Muscle of leg (tissue), 11 donors: ENCODE results near the gene CSF2. TPM values are rescaled to one million over a fixed set of nuclear protein-coding genes. Genes with fewer than 3 reads are reported as not detected.

Experiments used
- DNase-seq: peaks from one replicate; pipeline ENCODE4 v3.0.0; 2013
- H3K27ac ChIP-seq: one replicate; pipeline ENCODE4 v1.5.1; 2013; ENCODE audit warnings: mild to moderate bottlenecking, low read length, control low read depth
- H3K27me3 ChIP-seq: one replicate; pipeline ENCODE4 v1.6.1; 2013; ENCODE audit warnings: low read length; ENCODE audit not compliant: control insufficient read depth, insufficient read depth
- H3K36me3 ChIP-seq: one replicate; pipeline ENCODE4 v1.6.1; 2013; ENCODE audit warnings: low read length; ENCODE audit not compliant: control insufficient read depth, insufficient read depth
- H3K4me1 ChIP-seq: one replicate; pipeline ENCODE4 v1.6.1; 2013; ENCODE audit warnings: low read length; ENCODE audit not compliant: control insufficient read depth, insufficient read depth
- H3K4me3 ChIP-seq: one replicate; pipeline ENCODE4 v1.5.1; 2013; ENCODE audit warnings: low read length, control low read depth
- H3K9me3 ChIP-seq: replicated peaks from 2 replicates; pipeline ENCODE4 v1.6.1; 2013; ENCODE audit warnings: low read depth, low read length; ENCODE audit not compliant: control insufficient read depth
- WGBS: methylation state at CpG from one replicate; pipeline ENCODE4 v1.1.5; 2013; ENCODE audit warnings: missing lambda C conversion rate; ENCODE audit not compliant: insufficient coverage; 5-methylcytosine and 5-hydroxymethylcytosine counted together
- polyA plus RNA-seq, 8 donors: library from polyadenylated mRNA; unstranded; fragments of 120-200 nt; gene quantifications; one replicate each; pipeline versions ENCODE4 v1.2.1 to v1.2.3, GENCODE V29; 2013; ENCODE audit warnings: inconsistent platforms in 1 of 8, low replicate concordance in 1 of 8; ENCODE audit not compliant: insufficient read length in 8 of 8, insufficient read depth in 1 of 8
- total RNA-seq: library from RNA; stranded (reverse); fragments of 120-200 nt; gene quantifications from one replicate; pipeline ENCODE4 v1.2.4, GENCODE V29; 2013

The CSF2 gene
- total and polyA plus RNA-seq, 9 donors, result not detected

DNA sequence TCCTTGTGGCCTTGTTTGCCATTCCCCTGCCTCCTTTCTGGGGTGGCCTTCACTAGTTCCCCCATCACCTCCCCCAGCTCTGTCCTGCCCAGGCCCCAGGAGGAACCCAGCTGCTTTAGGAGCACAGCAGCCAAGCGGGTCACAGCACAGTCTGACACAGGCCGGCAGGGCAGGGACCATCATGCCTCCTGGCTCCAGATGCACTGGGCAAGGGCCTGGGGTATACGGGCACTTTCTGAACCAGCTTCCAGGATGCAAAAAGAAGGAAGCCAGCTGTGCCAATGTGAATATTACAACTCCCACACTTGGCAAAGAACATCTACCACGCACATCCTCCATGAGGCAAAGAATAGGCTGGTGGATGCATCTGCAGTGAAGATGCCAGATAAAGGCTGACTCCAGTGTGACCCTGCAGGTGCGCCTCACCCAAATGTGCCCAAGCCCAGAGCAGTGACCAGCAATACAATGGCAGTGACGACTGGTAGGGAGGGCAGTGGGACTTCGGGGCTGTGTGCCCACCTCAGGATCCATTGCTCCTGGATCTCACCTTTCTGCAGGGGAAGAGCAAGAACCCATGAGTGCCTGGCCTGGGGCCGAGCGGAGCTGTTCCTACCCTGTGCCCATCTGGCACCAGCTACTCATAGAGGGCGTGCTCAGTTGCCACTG is 19.4 kb upstream of the CSF2 start:
- peaks cover 2% of the 10 kb centered on the region for H3K27me3 ChIP-seq
- no peak overlapping the region for H3K27ac ChIP-seq
- H3K36me3 ChIP-seq, result no peaks in the 10 kb centered on the region
- no peaks in the 10 kb centered on the region for H3K9me3 ChIP-seq
- WGBS, result 83% methylated on average over 6 of the region's 10 CpGs
- H3K4me3 ChIP-seq, result no peak overlapping the region
- DNase-seq, result no peak
- no peaks in the 10 kb centered on the region for H3K4me1 ChIP-seq

- WGBS, result 81% methylated on average over 3 of the region's 9 CpGs
- Histone ChIP-seq H3K4me1 (no peaks in the 10 kb centered on the region), H3K4me3 (no peak overlapping the region), H3K27ac (no peak overlapping the region), H3K27me3 (peaks cover 2% of the 10 kb centered on the region), H3K9me3 (no peaks in the 10 kb centered on the region), H3K36me3 (no peaks in the 10 kb centered on the region)
- DNase-seq, result no peak
These were observed 18.7 kb upstream of the CSF2 start for GRCh38 chr5:132054697-132055440.

DNA sequence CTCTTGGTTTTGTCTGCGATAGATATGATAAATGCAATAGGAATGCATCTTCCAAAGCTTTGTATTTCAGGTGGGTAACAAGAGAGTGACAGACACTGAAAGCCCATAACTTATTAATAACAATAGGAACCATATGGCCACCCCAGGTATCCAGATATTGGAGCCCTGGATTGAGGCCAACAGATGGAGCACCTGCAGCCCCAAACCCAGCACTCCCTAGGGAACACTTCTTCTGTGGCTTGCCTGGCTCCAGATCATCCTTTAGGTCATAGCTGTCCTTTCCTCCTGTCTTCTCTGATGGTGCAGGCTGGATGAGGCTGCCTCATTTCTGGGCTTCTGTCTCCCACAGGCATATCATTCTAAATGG is 18.2 kb upstream of the CSF2 start:
- no CpG with 5 or more reads among the region's 1 CpG for WGBS
- Histone ChIP-seq H3K27me3 (no peaks in the 10 kb centered on the region), H3K9me3 (no peaks in the 10 kb centered on the region), H3K4me3 (no peak overlapping the region), H3K36me3 (no peaks in the 10 kb centered on the region), H3K4me1 (no peaks in the 10 kb centered on the region), H3K27ac (no peak overlapping the region)
- DNase-seq, result no peak

DNA sequence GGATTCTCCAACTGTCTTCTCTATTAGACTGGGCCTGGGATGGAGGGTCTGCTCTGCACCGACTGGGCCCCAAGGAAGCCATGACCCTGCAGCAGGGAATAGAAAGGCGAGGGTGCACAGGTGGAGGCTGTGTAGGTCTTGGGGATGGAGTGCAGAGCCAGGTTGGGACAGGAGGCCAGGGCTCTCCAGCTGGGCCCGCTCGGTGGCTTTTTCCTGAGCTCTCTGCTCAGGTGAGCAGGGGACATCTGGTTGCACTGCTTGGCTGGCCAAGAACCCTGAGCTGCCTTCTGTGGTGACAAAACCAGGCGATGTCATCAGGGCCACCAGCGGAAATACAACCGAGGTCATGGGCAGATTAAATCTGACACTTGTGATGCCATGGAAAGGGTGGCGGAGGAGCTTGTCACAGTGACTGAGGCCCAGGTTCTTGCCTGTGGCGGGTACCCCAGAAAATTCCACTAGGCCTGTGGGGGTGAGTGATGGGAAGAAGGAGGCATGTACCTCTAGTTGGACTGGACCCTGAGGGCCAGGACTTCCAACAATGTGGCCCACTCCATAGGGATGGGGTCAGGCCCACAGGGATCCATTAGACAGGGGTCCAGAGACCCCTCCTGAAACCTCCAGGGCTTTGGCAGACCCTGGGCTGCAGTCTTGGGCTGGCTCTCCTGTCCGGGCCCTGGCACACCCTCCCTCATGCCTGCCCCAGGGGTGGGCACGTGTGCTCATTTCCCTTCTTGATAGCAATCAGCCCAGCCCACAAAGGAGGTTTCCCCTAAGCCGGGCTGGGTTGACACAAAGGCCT is 17.6 kb upstream of the CSF2 start:
- no peak overlapping the region for H3K4me3 ChIP-seq
- no peak overlapping the region for H3K27ac ChIP-seq
- no peaks in the 10 kb centered on the region for H3K36me3 ChIP-seq
- H3K27me3 ChIP-seq, result no peaks in the 10 kb centered on the region
- no peaks in the 10 kb centered on the region for H3K4me1 ChIP-seq
- H3K9me3 ChIP-seq, result no peaks in the 10 kb centered on the region
- WGBS, result 77% methylated on average over 11 of the region's 12 CpGs
- DNase-seq, result no peak

- no peaks in the 10 kb centered on the region for H3K27me3 ChIP-seq
- no peaks in the 10 kb centered on the region for H3K36me3 ChIP-seq
- no peak overlapping the region for H3K4me3 ChIP-seq
- H3K27ac ChIP-seq, result no peak overlapping the region
- no peaks in the 10 kb centered on the region for H3K9me3 ChIP-seq
- no peak for DNase-seq
- 82% methylated on average over 14 of the region's 14 CpGs for WGBS
- no peaks in the 10 kb centered on the region for H3K4me1 ChIP-seq
These were observed 16.7 kb upstream of the CSF2 start for GRCh38 chr5:132056610-132057497.

DNA sequence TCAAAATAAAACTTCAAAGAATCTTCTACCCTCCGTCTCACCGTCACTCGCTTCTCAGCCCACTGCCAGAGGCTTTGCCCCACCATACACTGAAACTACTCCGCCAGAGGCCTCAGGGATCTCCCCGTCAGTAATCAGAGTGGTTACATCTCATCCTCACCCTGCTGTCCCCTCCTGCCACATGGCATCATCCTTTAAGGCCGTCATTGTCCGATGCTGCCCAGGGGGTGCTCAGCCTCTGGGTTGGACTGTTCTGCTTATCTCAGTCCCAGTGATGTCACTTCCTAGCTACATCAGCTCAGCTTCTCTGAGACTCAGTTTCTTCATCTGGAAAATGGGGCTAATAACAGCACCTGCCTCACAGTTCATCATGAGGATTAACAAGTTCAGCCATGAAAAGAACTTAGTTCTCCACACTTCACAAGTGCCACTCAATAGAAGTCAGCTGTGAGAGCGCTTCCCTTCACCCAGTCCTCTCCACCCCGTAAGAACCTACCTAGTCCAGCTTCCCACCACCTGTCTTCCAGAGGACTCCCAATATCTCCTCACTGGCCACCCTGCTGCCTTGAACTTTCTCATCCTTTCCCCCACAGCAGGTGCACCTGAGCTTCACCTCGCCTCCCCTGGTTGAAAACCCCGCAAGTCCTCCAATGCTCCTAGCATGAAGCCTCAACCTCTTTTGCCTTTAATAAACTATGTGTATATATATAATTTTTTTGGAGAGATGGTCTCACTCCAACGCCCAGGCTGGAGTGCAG is 15.9 kb upstream of the CSF2 start:
- Histone ChIP-seq H3K27me3 (no peaks in the 10 kb centered on the region), H3K4me1 (no peaks in the 10 kb centered on the region), H3K36me3 (no peaks in the 10 kb centered on the region), H3K9me3 (no peaks in the 10 kb centered on the region), H3K27ac (no peak overlapping the region), H3K4me3 (no peak overlapping the region)
- no peak for DNase-seq
- 66% methylated on average over 9 of the region's 12 CpGs for WGBS

GRCh38 chr5:132058646-132059042 is 14.9 kb upstream of the CSF2 start:
- Histone ChIP-seq H3K27me3 (no peaks in the 10 kb centered on the region), H3K4me3 (no peak overlapping the region), H3K36me3 (no peaks in the 10 kb centered on the region), H3K4me1 (no peaks in the 10 kb centered on the region), H3K27ac (no peak overlapping the region), H3K9me3 (no peaks in the 10 kb centered on the region)
- 85% methylated on average over 6 of the region's 7 CpGs for WGBS
- DNase-seq, result no peak

DNA sequence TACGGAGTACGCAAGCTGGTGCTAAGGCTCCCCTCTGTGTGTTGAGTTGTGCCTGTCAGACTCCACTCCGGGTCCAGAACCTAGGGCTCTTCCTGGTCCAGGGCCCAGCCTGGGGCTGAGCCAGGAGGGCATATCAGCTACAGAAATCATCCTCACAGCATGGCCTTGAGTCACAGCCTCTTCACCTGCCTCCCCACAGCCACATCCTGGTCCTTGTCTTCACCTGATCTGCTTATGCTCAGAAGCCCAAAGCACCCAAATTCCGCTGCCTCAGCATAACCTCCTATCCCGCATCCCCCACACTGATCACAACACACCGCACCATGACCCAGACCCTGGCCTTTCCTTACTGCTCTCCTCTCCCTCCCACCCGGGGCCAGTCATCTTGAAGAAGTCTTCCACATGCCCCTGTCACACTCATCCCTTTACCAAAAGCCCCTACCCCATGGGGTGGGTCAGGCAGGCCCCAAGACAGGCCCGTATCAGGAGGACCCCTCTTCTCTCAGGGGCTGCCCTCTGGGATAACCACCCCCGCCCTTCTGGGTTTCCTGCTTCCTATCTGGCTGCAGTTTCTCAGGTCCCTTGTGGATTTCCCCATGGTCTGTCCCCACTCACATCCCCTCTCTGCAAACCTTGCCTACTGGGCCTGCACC is 14.4 kb upstream of the CSF2 start:
- Histone ChIP-seq H3K27ac (no peak overlapping the region), H3K4me1 (no peaks in the 10 kb centered on the region), H3K9me3 (no peaks in the 10 kb centered on the region), H3K27me3 (no peaks in the 10 kb centered on the region), H3K4me3 (no peak overlapping the region), H3K36me3 (no peaks in the 10 kb centered on the region)
- DNase-seq, result no peak
- 78% methylated on average over 9 of the region's 9 CpGs for WGBS
